Activated CD4-positive, alpha-beta T cell treated with anti-CD3 and anti-CD28 coated beads, Interleukin-2, amount 10 ng/mL, durations not matched to agents 24 days and 14 days (primary cell): ENCODE measurements around the gene WNT9A. TPM values are rescaled to one million over a fixed set of nuclear protein-coding genes. Genes with fewer than 3 reads are reported as not detected.
"Not testable (repeated sequence)": the region's sequence is repeated elsewhere in the genome, so short reads cannot be mapped to it uniquely, and the experiment has no call there.

ENCODE experiments used
- DNase-seq: peaks from one replicate; pipeline ENCODE4 v3.0.0; 2022
- H3K27ac Mint-ChIP-seq: one replicate; pipeline ENCODE4 v1.8.0; 2022; ENCODE audit warnings: mild to moderate bottlenecking, mixed read lengths
- H3K27me3 Mint-ChIP-seq: one replicate; pipeline ENCODE4 v1.8.0; 2022; ENCODE audit warnings: mixed read lengths
- H3K36me3 Mint-ChIP-seq: one replicate; pipeline ENCODE4 v1.8.0; 2022; ENCODE audit warnings: low read depth, mild to moderate bottlenecking, mixed read lengths
- H3K4me1 Mint-ChIP-seq: one replicate; pipeline ENCODE4 v1.8.0; 2021; ENCODE audit warnings: mixed read lengths
- H3K4me3 Mint-ChIP-seq: one replicate; pipeline ENCODE4 v1.8.0; 2022; ENCODE audit warnings: mild to moderate bottlenecking, moderate library complexity, mixed read lengths
- H3K9me3 Mint-ChIP-seq: one replicate; pipeline ENCODE4 v1.8.0; 2021; ENCODE audit warnings: mixed read lengths
- intact Hi-C: fragments of 100-400 bp; cut with micrococcal nuclease; formaldehyde crosslinking; loops from one replicate; pipeline ENCODE4 v1.15.1; 2023
- total RNA-seq: library from RNA; stranded (reverse); gene quantifications from 2 replicates; pipeline ENCODE4 v1.2.3, GENCODE V29; 2022

WNT9A gene
- total RNA-seq, 1 donor from 2014 or later, result not detected

GRCh38 chr1:227967815-227968214, 20.1 kb upstream of the WNT9A start:
- H3K27me3 Mint-ChIP-seq, H3K4me3 Mint-ChIP-seq, H3K4me1 Mint-ChIP-seq, H3K36me3 Mint-ChIP-seq, intact Hi-C loops, H3K9me3 Mint-ChIP-seq, H3K27ac Mint-ChIP-seq, DNase-seq: not testable (repeated sequence)

GRCh38 chr1:227966733-227967132, 19.0 kb upstream of the WNT9A start:
- intact Hi-C loops, H3K4me1 Mint-ChIP-seq, H3K27ac Mint-ChIP-seq, H3K4me3 Mint-ChIP-seq, DNase-seq, H3K27me3 Mint-ChIP-seq, H3K9me3 Mint-ChIP-seq, H3K36me3 Mint-ChIP-seq: not testable (repeated sequence)

- intact Hi-C loops, result no loop called here
- H3K27ac Mint-ChIP-seq, result no peak overlapping the region
Measured at GRCh38 chr1:227961651-227962466, 14.1 kb upstream of the WNT9A start.

GRCh38 chr1:227959325-227959860, 11.7 kb upstream of the WNT9A start:
- intact Hi-C loops, result no loop called here
- DNase-seq, result peak; percentile 36
- no peaks in the 10 kb centered on the region for H3K9me3 Mint-ChIP-seq
- H3K27me3 Mint-ChIP-seq, result peaks cover 39% of the 10 kb centered on the region
- no peaks in the 10 kb centered on the region for H3K36me3 Mint-ChIP-seq
- peaks cover 3% of the 10 kb centered on the region for H3K4me1 Mint-ChIP-seq
- no peak overlapping the region for H3K27ac Mint-ChIP-seq
- H3K4me3 Mint-ChIP-seq, result no peak overlapping the region

More at GRCh38 chr1:227961651-227962466, 14.1 kb upstream of the WNT9A start:
- Mint-ChIP-seq H3K4me3 (no peak overlapping the region), H3K4me1 (peaks cover 3% of the 10 kb centered on the region), H3K27me3 (peaks cover 22% of the 10 kb centered on the region), H3K9me3 (no peaks in the 10 kb centered on the region), H3K36me3 (no peaks in the 10 kb centered on the region)
- peak; percentile 51 for DNase-seq

GRCh38 chr1:227958617-227959324, 11.0 kb upstream of the WNT9A start:
- Mint-ChIP-seq H3K27ac (no peak overlapping the region), H3K36me3 (no peaks in the 10 kb centered on the region), H3K4me1 (peaks cover 3% of the 10 kb centered on the region), H3K9me3 (no peaks in the 10 kb centered on the region), H3K4me3 (no peak overlapping the region), H3K27me3 (peaks cover 41% of the 10 kb centered on the region)
- peak; percentile 40 for DNase-seq
- intact Hi-C loops, result no loop called here

- intact Hi-C loops, result no loop called here
- Mint-ChIP-seq H3K36me3 (no peaks in the 10 kb centered on the region), H3K4me1 (no peaks in the 10 kb centered on the region), H3K27me3 (peaks cover 36% of the 10 kb centered on the region), H3K27ac (no peak overlapping the region), H3K4me3 (no peak overlapping the region), H3K9me3 (no peaks in the 10 kb centered on the region)
- no peak for DNase-seq
Measured at GRCh38 chr1:227955808-227956207, 8.1 kb upstream of the WNT9A start.

- DNase-seq, result no peak
- H3K4me3 Mint-ChIP-seq, result no peak overlapping the region
- H3K27me3 Mint-ChIP-seq, result peaks cover 40% of the 10 kb centered on the region
- H3K9me3 Mint-ChIP-seq, result no peaks in the 10 kb centered on the region
- no peaks in the 10 kb centered on the region for H3K36me3 Mint-ChIP-seq
- H3K4me1 Mint-ChIP-seq, result no peaks in the 10 kb centered on the region
- H3K27ac Mint-ChIP-seq, result no peak overlapping the region
- intact Hi-C loops, result loop anchor here (1.0 kb wide), 1 partner anchor 192 kb away; no protein-coding TSS in a partner anchor
Measured at GRCh38 chr1:227954163-227954850, 6.6 kb upstream of the WNT9A start.

GRCh38 chr1:227953022-227953412, 5.3 kb upstream of the WNT9A start:
- Mint-ChIP-seq H3K27ac (no peak overlapping the region), H3K27me3 (peaks cover 44% of the 10 kb centered on the region), H3K4me1 (no peaks in the 10 kb centered on the region), H3K4me3 (no peak overlapping the region), H3K36me3 (no peaks in the 10 kb centered on the region), H3K9me3 (no peaks in the 10 kb centered on the region)
- intact Hi-C loops, result no loop called here
- no peak for DNase-seq

- DNase-seq, result no peak
- H3K9me3 Mint-ChIP-seq, result no peaks in the 10 kb centered on the region
- no peak overlapping the region for H3K27ac Mint-ChIP-seq
- H3K4me1 Mint-ChIP-seq, result no peaks in the 10 kb centered on the region
- H3K27me3 Mint-ChIP-seq, result peaks cover 40% of the 10 kb centered on the region
- H3K36me3 Mint-ChIP-seq, result no peaks in the 10 kb centered on the region
- intact Hi-C loops, result no loop called here
- no peak overlapping the region for H3K4me3 Mint-ChIP-seq
Measured at GRCh38 chr1:227952374-227953021, 4.8 kb upstream of the WNT9A start.

GRCh38 chr1:227951624-227952373, 4.1 kb upstream of the WNT9A start:
- H3K9me3 Mint-ChIP-seq, result no peaks in the 10 kb centered on the region
- H3K4me1 Mint-ChIP-seq, result no peaks in the 10 kb centered on the region
- no peak overlapping the region for H3K27ac Mint-ChIP-seq
- H3K4me3 Mint-ChIP-seq, result no peak overlapping the region
- H3K27me3 Mint-ChIP-seq, result peaks cover 41% of the 10 kb centered on the region
- intact Hi-C loops, result no loop called here
- H3K36me3 Mint-ChIP-seq, result no peaks in the 10 kb centered on the region
- no peak for DNase-seq

- Mint-ChIP-seq H3K4me3 (no peak overlapping the region), H3K27me3 (peaks cover 40% of the 10 kb centered on the region), H3K36me3 (no peaks in the 10 kb centered on the region), H3K27ac (no peak overlapping the region), H3K4me1 (no peaks in the 10 kb centered on the region), H3K9me3 (no peaks in the 10 kb centered on the region)
- intact Hi-C loops, result no loop called here
- no peak for DNase-seq
Measured at GRCh38 chr1:227950735-227951346, 3.1 kb upstream of the WNT9A start.

- no peak for DNase-seq
- Mint-ChIP-seq H3K4me1 (no peaks in the 10 kb centered on the region), H3K9me3 (no peaks in the 10 kb centered on the region)
Measured at GRCh38 chr1:227949954-227950734, 2.4 kb upstream of the WNT9A start.

More at GRCh38 chr1:227949954-227950734, 2.4 kb upstream of the WNT9A start:
- no peak overlapping the region for H3K27ac Mint-ChIP-seq
- intact Hi-C loops, result loop anchor here (5.0 kb wide), 1 partner anchor 552 kb away; no protein-coding TSS in a partner anchor
- H3K36me3 Mint-ChIP-seq, result no peaks in the 10 kb centered on the region
- no peak overlapping the region for H3K4me3 Mint-ChIP-seq
- peaks cover 37% of the 10 kb centered on the region for H3K27me3 Mint-ChIP-seq
